MG63 (cell line): ENCODE data around the gene ARFGEF3. TPM values are rescaled to one million over a fixed set of nuclear protein-coding genes. Genes with fewer than 3 reads are reported as not detected.
A peak's percentile ranks its signal among the peaks of the same experiment; 100 is the strongest.

Source experiments
- DNase-seq: peaks from one replicate; pipeline ENCODE4 v3.0.0-alpha.2; 2020
- H3K27me3 ChIP-seq: fragments of 250-450 bp; sonication (Bioruptor Pico); 2 replicates; pipeline ENCODE4 v1.5.1; 2020; ENCODE audit warnings: mild to moderate bottlenecking, moderate library complexity
- H3K36me3 ChIP-seq: fragments of 250-450 bp; sonication (Bioruptor Pico); 2 replicates; pipeline ENCODE4 v1.5.1; 2020; ENCODE audit warnings: mild to moderate bottlenecking, moderate library complexity
- H3K4me3 ChIP-seq: fragments of 250-450 bp; sonication (Bioruptor Pico); 2 replicates; pipeline ENCODE4 v1.5.1; 2020; ENCODE audit warnings: mild to moderate bottlenecking, moderate library complexity
- H3K9me3 ChIP-seq: fragments of 250-450 bp; sonication (Bioruptor Pico); 2 replicates; pipeline ENCODE4 v1.5.1; 2020; ENCODE audit warnings: mild to moderate bottlenecking, moderate library complexity
- total RNA-seq: library from RNA; depleted of rRNA; stranded (reverse); fragments of >200 nt; shearing (Covaris generic); gene quantifications from 2 replicates; pipeline ENCODE4 v1.2.3, GENCODE V29; 2014; ENCODE audit warnings: low replicate concordance

The ARFGEF3 gene
- total RNA-seq, 1 experiment from 2014 or later, result 3.7 TPM

DNA sequence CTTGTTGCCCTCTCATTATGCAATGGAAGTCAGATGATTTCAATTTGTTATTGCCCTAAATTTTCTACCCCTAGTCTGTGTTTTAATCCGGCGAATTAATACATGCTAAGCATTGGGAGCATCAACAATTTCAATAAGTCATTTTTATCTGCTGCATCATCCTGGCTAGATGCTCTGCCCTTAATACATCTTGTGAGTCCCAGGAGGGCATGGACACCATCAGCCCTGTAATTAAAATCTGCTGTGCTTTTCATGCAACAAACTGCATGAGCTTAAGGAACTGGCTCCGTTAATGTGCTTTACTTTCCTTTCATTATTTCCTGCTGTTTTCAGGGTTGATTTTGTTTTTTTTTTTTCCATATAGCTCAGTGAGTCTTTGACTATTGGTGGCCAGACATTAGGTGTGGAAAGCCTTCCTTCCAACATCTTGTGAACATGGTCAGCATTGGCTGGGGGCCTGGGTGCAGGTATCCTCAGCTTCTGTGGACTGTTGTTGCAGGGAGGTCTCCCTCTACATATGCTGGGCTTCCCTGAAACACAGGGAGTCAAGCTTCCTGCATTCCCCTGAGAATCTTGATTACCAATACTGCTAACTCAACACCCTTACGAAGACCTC lies 65.1 kb downstream of the ARFGEF3 start:
- Histone ChIP-seq H3K9me3 (no peaks in the 10 kb centered on the region), H3K4me3 (no peak overlapping the region), H3K27me3 (no peaks in the 10 kb centered on the region), H3K36me3 (no peaks in the 10 kb centered on the region)
- no peak for DNase-seq

DNA sequence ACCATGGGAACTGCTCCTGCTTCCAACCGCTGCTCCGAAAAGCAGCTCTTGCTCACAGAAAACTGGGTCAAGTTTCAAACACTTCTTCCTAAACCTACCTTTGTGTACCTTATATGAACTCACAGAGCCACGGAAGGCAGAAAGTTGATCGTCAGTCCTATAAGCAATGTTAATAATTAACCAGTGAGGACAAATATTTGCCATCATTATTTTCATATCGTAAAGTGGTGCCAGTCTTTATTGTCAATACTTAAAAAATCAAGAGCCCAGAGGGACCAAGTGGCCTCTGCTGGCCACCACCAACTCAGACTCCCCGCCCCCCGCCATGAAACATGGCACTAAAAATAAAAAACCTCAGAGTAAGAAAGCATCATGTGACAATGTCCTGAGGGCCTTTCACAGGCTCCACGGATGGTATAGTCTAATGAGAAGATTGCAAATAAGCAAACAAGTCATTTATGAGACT lies 65.6 kb downstream of the ARFGEF3 start:
- Histone ChIP-seq H3K27me3 (no peaks in the 10 kb centered on the region), H3K36me3 (no peaks in the 10 kb centered on the region), H3K9me3 (no peaks in the 10 kb centered on the region), H3K4me3 (no peak overlapping the region)
- DNase-seq, result no peak

DNA sequence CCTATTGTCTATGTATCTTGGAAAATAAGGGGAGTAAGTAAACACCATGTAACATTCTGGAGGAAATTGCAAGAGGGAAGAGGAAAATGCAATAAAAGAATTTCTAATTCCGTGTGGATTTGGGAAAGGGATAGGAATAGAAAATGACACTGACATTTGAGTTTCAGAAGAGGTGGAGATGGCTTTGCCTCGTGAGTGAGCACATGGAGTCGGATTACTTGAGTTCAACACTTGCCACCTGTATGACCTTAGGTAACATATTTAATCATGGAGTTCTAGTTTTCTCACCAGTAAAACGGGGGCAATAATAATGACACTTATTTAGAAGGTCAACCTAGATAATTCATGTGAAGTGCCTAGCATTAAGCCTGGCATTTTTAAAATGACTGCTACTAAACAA lies 67.3 kb downstream of the ARFGEF3 start:
- no peaks in the 10 kb centered on the region for H3K9me3 ChIP-seq
- no peaks in the 10 kb centered on the region for H3K36me3 ChIP-seq
- no peak overlapping the region for H3K4me3 ChIP-seq
- H3K27me3 ChIP-seq, result no peaks in the 10 kb centered on the region
- DNase-seq, result no peak

DNA sequence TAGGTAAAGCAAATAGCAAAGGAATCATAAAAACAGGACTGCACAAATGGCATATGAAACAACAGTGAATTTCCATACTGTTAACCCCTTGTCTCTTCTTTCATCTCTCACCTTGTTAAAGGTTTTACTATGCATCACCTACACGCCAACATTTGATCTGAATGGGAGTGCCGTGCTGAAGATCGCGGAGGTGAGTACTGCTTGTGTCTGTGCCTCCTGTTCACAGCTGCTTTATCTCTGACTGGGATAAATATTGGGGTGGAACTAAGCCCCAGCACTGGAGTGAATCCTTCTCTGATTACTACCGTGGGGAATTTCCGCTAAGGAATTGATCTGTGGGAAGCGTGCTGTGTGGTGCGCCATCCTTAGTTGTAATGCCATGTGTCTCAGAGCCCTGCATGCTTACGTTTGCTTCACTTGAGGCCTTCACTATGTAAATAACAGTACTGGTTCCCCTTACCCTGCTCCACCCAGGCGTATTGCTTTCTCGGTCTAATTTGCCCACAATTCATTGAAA lies 68.0 kb downstream of the ARFGEF3 start:
- Histone ChIP-seq H3K4me3 (no peak overlapping the region), H3K36me3 (no peaks in the 10 kb centered on the region), H3K27me3 (no peaks in the 10 kb centered on the region), H3K9me3 (no peaks in the 10 kb centered on the region)
- DNase-seq, result no peak

DNA sequence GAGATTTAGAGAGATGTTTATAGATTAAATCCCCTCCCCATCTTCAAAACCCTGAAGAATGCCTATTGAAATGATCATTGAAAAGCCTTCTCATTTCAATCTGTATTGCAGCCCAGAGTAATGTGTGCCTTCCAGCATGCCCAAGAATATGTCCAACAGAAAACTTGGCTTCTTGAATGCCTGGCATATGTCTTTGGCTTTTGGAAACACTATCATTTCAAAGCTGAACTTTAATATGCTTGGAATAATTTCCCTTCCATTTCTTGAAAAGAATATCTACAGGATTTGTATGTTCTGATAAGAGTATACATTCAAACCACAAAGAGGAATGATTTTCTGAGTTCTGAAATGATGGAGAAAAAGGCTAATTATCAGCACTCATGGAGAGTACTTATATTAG lies 68.5 kb downstream of the ARFGEF3 start:
- DNase-seq, result no peak

DNA sequence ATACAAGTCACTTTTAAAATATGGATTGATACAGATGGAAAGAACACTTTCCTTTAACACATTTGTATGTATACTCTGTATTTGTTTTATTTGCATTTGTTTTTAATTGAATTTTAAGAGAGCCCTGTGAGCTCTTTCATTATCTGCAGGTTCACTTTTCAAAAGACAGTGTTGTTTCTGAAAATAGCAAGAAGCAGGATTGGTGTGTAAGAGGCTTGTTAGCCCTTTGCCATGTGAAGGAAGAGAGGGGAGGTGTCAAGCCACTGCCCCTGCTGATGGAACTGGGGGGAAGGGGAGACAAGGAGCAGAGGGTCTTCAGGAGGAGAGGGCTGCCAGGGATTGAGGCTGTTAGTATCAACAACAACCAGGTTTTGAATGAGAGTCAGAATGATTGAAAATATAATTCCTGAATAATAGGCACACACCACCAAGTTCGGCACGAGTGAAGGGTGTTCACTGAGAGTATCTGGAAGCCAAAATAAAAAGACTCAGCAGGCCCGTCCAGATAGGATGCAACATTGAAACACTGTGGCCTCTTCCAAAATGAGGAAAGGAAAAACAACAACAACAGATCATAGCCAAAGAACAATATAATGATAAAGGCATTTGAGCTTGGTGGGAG lies 69.1 kb downstream of the ARFGEF3 start:
- Histone ChIP-seq H3K36me3 (no peaks in the 10 kb centered on the region), H3K27me3 (no peaks in the 10 kb centered on the region), H3K4me3 (no peak overlapping the region), H3K9me3 (no peaks in the 10 kb centered on the region)
- no peak for DNase-seq

More for the DNA sequence above, 68.5 kb downstream of the ARFGEF3 start:
- no peak overlapping the region for H3K4me3 ChIP-seq
- H3K36me3 ChIP-seq, result no peaks in the 10 kb centered on the region
- H3K27me3 ChIP-seq, result no peaks in the 10 kb centered on the region
- H3K9me3 ChIP-seq, result no peaks in the 10 kb centered on the region

DNA sequence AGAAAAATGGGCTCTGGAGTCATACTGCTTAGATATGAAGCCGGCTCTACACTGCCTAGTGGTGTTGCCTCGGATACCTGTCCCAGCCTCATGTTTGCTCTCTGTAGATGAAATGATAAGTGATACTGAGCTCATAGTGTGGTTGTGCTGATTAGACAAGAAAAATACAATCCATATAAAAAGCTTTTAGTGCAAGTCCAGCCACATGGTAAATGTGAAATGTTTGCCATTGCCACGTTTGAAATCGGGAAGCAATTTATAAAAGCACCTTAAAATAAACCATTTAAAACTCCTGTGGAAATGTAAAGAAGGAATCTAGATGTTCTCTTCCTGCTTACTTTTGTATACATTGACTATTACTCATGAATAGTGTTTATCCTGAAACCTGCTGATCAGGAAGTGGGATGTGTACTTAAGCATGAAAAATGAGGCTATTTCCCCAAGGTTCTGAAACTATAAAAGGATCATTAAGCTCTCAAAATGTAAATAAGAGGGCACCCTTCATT lies 69.7 kb downstream of the ARFGEF3 start:
- H3K9me3 ChIP-seq, result no peaks in the 10 kb centered on the region
- DNase-seq, result no peak
- no peak overlapping the region for H3K4me3 ChIP-seq
- H3K27me3 ChIP-seq, result no peaks in the 10 kb centered on the region
- no peaks in the 10 kb centered on the region for H3K36me3 ChIP-seq

DNA sequence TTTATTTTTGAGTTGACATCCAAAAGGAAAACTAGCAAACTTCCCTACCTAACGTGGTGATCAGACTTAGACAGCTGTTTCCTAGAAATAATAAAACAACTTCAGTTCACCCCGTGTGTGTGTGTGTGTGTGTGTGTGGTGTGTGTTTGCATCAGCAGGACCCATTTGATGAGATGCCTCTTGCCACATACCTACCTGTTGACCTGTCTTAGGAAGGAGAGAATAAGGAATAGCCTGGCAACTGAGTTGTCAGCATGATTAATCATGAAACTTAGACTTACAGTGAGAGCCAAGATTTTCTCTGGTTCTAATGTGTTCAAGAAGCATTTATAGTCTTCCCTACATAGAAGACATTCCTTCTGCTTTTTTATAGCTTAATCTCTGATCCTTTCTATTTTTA lies 72.6 kb downstream of the ARFGEF3 start:
- Histone ChIP-seq H3K4me3 (no peak overlapping the region), H3K36me3 (no peaks in the 10 kb centered on the region), H3K9me3 (no peaks in the 10 kb centered on the region), H3K27me3 (no peaks in the 10 kb centered on the region)
- no peak for DNase-seq

DNA sequence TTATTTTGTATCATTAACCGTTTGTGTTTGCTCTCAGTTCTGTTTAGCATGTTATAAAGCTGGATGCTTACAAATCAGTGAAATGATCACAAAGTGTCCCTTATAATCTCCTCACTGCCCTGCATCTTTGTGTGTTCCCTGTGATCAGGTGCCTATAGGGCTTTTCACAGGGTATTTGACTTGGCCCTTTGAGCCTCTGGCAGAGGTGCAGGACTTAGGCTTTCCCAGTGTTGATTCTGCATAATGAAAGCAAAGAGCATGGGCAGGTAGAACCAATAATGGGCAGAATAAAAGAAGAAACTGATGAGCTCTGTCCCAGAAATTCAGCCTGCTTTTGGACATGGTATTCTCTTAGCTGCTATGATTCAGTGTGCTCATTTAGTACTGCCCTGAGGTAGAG lies 73.5 kb downstream of the ARFGEF3 start:
- no peak for DNase-seq

DNA sequence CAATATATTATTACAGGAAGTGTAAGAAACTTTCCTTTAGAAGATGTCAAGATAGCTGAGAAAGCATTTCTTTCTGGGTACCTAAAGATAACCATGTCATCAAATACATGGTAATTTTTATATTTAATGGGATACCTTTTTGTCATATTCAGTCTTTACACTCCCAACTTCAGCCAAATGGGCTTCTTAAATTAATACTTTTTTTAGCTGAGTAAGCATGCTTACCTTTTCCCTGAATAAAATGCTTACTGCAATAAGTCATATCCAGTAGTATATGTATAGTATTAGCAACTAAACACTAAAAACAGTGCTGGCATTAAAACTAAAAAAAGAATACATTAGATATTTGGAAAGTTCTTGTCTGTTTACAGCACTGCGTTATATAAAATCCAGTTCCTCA lies 74.0 kb downstream of the ARFGEF3 start:
- Histone ChIP-seq H3K9me3 (no peaks in the 10 kb centered on the region), H3K4me3 (no peak overlapping the region), H3K27me3 (no peaks in the 10 kb centered on the region), H3K36me3 (no peaks in the 10 kb centered on the region)
- no peak for DNase-seq

More for the DNA sequence above, 73.5 kb downstream of the ARFGEF3 start:
- H3K27me3 ChIP-seq, result no peaks in the 10 kb centered on the region
- no peaks in the 10 kb centered on the region for H3K9me3 ChIP-seq
- H3K4me3 ChIP-seq, result no peak overlapping the region
- no peaks in the 10 kb centered on the region for H3K36me3 ChIP-seq

DNA sequence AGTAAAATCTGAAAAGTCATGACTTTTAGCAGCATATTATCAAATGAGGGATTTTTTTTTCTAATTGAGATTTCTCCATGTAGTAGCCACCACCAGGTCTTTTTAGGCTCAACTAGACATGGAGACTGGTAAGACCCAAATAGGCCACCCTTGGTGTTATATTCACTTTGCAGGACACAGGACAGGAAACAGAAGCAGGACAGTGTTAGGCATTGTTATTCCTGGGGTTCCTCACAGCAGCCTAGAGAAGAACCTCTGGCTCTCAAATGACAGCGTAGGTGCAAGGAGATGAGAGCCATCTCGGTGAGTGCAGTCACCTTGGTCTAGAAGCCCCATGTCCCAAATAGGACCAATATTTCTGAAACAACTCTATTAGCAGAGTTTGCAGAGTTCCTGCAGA lies 75.7 kb downstream of the ARFGEF3 start:
- Histone ChIP-seq H3K4me3 (no peak overlapping the region), H3K9me3 (no peaks in the 10 kb centered on the region), H3K36me3 (no peaks in the 10 kb centered on the region), H3K27me3 (no peaks in the 10 kb centered on the region)
- DNase-seq, result no peak

DNA sequence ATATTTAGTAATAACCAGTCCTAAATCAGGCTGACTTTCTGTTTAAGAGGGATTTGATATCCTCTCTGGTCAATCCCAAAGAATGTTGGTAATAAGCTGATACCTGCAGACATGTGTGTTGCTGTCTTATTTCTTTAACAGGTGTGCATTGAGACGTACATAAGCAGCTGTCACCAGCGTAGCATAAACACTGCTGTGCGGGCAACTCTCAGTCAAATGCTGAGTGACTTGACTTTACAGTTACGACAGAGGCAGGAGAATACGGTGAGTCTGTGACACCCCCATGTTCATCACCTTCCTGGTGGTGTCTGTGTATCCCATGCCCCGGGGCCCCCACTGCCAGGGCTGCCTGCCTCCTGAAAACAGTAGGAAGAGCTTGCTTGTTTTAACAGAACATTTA lies 76.6 kb downstream of the ARFGEF3 start:
- no peaks in the 10 kb centered on the region for H3K36me3 ChIP-seq
- no peaks in the 10 kb centered on the region for H3K9me3 ChIP-seq
- DNase-seq, result no peak
- no peaks in the 10 kb centered on the region for H3K27me3 ChIP-seq
- H3K4me3 ChIP-seq, result no peak overlapping the region

DNA sequence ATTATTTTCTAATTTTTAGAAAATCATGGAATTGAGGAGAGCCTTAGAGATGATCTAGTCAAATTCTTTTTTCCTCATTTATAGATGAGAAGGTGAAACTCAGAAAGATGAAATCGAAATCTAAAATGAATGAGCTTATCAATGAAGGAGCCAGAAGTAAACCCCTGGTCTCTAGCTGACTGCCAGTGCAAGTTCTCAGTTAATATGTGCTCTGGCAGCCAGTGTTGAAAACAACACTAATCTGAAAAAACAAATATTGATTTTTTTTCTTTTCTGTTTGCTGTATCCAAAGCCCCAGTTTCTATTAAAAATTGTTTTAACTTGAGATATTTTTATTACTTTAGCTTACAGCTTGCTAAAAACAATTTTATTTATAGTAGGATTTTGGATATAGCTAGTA lies 78.0 kb downstream of the ARFGEF3 start:
- no peak for DNase-seq
- Histone ChIP-seq H3K4me3 (no peak overlapping the region), H3K9me3 (no peaks in the 10 kb centered on the region), H3K27me3 (no peaks in the 10 kb centered on the region), H3K36me3 (no peaks in the 10 kb centered on the region)

DNA sequence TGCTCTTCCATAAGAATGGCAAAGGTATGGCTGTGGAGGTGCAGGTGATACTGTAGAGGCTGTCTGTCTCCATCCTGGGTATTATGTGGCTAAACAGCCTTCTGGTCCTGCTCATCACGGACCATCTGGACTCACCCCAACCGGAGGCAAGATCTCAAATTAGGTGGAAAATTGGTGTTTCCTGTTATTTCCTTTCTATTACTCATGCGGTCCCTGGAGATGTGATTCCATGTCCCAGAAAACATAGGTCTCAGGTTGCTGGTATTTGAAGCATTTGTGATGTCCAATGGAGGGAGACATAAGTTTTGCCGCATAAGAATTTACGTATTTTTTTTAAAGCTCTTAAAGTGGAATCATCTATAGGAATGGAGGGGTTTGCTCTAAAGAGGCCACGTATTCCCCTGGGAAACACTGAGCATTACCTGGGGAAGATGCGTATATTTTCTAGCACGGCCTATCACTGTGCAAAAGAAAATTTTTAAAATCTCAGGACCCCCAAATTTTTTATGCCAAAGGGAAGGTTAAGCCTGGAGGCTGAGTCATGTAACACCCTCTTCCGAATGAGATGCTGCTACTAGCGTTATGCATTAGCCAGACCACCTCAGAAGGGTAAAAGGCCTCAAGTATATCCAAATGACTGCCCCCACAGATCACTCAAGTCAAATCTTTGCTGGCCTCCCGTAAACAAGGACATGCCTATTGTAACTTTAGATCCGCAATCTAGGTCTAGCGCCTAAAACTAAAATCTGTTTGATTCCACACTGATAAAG lies 78.9 kb downstream of the ARFGEF3 start:
- H3K36me3 ChIP-seq, result no peaks in the 10 kb centered on the region; the same call in 1 of the 2 replicates
- H3K27me3 ChIP-seq, result no peaks in the 10 kb centered on the region
- no peak overlapping the region for H3K4me3 ChIP-seq
- DNase-seq, result peak; percentile 4
- no peaks in the 10 kb centered on the region for H3K9me3 ChIP-seq

DNA sequence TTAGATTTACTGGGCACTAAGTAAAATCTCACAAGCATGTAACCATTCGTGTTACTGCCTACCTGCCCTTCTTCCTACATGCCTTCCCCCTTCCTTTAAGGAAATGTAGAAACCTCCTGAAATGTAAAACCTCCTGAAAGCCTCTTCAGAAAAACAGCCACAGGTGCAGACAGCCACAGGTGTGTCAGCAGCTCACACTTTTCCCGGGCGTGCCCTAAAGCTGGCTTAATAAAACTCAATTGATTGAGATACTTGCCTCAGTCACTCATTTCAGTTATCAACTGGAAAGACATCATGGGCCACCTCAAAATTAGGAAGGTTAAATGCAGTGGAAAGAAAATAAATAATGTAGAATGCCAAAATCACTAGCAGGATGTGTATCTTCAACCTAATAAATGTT lies 79.6 kb downstream of the ARFGEF3 start:
- DNase-seq, result no peak
- H3K27me3 ChIP-seq, result no peaks in the 10 kb centered on the region
- no peaks in the 10 kb centered on the region; the same call in 1 of the 2 replicates for H3K36me3 ChIP-seq
- H3K9me3 ChIP-seq, result no peaks in the 10 kb centered on the region
- no peak overlapping the region for H3K4me3 ChIP-seq

DNA sequence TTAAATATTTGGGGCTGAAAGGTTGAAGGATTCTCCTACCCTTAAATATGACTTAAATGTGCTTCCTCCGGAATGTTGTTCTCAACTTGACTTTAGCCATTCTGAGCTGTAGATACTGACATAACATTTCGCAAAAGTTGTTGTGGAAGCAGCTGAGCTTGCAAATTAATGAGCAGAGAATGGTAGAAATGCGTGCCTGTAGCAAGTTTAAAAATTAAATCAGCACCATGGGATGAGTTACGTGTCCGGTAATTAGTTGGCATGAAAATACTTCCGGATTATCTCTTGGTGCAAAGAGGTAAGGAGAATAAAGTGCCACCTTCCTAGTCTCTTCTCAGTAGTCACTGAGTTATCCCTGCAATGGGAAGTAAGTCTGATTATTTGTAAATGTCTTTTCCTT lies 80.2 kb downstream of the ARFGEF3 start:
- no peak for DNase-seq
- no peaks in the 10 kb centered on the region; the same call in 1 of the 2 replicates for H3K36me3 ChIP-seq
- H3K9me3 ChIP-seq, result no peaks in the 10 kb centered on the region

DNA sequence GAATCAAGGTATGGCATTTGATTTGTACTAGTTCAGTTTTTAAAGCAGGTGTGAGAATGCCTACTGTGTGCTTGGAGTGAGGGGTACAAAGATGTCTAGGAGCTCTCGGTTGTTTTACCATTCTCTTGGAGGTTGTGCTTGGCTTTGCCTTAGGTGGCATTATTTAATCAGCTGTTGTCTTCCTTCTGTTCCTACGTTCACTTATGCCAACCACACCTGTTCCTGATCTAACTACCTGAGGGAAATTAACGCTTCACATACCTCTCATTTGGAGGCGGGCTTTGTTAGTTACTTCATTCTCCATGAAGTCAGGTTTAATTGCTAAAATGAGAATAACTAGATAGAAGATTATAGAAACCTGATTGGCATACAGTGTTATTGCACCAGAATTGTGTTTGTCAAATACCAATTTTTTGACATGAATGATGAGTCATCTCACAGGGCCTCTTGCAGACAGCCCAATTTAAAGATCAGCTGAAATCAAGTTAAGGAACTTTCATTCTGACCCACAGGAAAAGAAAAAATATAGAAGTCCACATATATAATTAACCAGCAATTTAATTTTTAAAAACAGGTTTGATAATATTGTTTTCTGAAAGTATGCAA lies 81.4 kb downstream of the ARFGEF3 start:
- no peaks in the 10 kb centered on the region for H3K9me3 ChIP-seq
- no peak for DNase-seq
- no peaks in the 10 kb centered on the region for H3K27me3 ChIP-seq
- no peaks in the 10 kb centered on the region; the same call in 1 of the 2 replicates for H3K36me3 ChIP-seq
- no peak overlapping the region for H3K4me3 ChIP-seq

More for the DNA sequence above, 80.2 kb downstream of the ARFGEF3 start:
- Histone ChIP-seq H3K4me3 (no peak overlapping the region), H3K27me3 (no peaks in the 10 kb centered on the region)
